GM21526 (cell line): ENCODE measurements around the gene DTNBP1.
"Not testable (repeated sequence)": the region's sequence is repeated elsewhere in the genome, so short reads cannot be mapped to it uniquely, and the experiment has no call there.

ENCODE experiments used
- ATAC-seq: cut with Tn5 transposase; IDR thresholded peaks from one replicate; pipeline ENCODE4 v1.9.1; 2021; ENCODE audit warnings: moderate library complexity; ENCODE audit not compliant: unreplicated experiment, low FRiP score

DTNBP1 gene

DNA sequence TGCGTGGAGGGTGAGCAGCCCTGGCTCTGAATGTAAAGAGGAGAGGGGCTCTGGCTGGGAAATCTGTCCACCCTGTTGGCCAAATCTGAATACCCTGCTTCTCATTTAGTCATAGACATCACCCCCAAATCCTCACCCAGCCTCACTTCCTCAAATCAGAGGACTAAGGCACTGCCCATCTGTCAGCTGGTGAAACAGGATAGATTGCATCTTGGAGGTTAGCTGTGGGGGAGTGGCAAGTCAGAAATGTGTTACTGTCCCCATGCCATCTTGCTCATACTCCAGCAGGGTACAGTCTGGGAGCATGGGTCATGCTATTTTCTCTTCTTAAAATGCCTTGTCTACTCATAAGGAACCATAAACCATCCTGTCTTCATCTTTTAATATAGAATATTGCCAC is 9.5 kb upstream of the DTNBP1 start:
- ATAC-seq: no peak

- ATAC-seq: no peak
Measured at GRCh38 chr6:15668918-15669317, 6.1 kb upstream of the DTNBP1 start.

- not testable (repeated sequence) for ATAC-seq
Measured at GRCh38 chr6:15666896-15667295, 4.1 kb upstream of the DTNBP1 start.

DNA sequence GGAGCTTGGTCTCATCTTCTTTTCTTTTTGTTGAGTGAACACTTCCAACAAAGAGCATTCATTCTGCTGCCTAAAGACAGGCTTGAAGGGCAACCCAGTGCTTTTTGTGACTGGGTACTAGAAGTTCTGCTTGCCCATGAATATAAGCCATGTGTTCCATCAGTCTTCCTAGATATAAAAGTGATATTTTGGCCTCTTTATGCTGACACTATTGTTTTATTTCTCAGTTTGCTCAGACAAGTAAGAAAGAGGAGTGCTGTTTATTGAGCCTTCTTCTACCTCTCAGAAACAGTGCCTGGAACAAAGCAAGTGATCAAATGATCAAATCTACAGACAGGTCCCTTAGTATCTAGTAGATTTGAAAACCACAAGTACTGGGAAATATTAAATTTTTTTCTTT is 2.4 kb upstream of the DTNBP1 start:
- no peak for ATAC-seq

- ATAC-seq: no peak
Measured at GRCh38 chr6:15663130-15663871, 473 bp upstream of the DTNBP1 start.

- ATAC-seq: no peak
Measured at GRCh38 chr6:15661853-15662325, 939 bp downstream of the DTNBP1 start.

- ATAC-seq: no peak
Measured at GRCh38 chr6:15659181-15659580, 3.6 kb downstream of the DTNBP1 start.

DNA sequence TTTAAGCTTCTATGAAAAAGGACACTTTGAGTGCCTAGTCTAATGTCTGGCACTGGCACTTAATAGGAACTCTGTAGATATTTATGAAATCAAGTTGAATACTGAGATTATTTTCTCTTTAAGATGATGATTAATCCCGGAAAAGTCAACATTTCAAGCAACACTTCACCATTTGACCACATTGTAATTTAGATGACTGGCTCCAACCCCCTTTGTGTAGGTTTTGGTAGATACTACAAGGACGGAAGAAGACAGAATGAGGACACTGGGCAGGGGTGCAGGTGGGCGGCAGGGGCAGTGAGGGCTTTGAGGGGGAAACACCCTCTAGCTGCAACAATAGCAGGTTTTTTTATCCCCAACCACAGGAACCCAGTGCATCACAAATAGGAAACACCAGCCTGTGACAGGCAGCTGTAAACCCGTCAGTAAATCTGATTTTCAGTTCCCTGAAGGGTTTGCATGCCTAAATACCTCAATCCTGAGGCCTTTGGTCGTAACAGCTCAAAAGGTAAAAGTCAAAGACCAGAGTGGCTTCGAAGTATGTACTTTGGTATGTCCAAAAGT is 4.6 kb downstream of the DTNBP1 start:
- no peak for ATAC-seq

DNA sequence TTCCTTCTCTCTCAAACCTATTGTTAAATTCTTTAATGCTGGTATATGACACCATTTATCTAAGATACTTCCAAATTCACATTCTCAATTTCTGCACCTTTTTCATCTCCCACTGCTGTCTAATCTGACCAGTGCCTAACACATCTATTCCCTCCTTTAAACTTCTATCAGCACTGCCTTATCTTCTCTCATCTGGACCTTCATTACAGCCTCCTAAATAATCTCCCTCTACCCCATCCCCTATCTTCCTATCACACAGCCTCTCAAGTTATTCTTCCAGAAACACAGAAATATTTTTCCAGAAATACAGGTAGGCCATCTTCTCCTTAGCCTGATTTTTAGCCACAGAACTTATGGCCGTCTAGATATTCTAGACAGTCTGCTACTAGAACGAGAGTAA is 5.5 kb downstream of the DTNBP1 start:
- no peak for ATAC-seq

DNA sequence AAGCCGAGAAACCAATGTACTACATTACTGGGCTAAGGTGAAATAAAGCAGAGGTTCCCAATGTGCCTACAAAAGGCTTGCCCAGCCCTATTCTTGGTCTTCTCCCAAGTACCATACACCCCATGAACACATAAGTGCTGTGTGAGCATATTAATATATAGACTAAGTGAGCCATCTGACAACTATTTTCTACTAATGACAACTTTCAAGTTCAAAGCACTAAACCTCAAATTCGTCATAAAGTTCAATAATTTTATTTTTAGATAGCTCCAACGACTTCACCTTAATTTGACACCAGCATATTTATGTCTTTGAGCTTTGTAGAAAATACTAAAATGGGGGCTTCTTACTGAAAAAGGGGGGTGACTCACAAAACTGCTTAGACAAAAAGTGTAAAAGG is 6.7 kb downstream of the DTNBP1 start:
- ATAC-seq: no peak

DNA sequence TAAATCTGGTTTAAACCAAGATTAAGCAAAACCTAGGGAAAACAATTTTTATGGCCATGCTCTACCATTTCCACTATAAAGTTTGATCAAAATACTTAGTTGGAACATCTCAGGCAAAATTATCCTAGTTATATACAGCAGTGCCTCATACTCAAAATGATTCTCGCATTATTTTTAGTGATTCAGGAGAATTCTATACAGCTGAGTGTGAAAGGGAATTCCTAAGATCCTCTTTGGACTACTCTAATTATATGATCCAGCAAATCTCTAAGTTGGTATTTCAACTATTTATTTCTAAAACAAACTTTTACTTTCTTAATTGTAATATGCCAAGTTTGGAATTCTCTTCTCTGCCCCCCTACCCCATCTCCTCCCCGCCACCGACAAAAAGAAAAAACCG is 8.6 kb downstream of the DTNBP1 start:
- no peak for ATAC-seq

GRCh38 chr6:15653581-15653980 is 9.2 kb downstream of the DTNBP1 start:
- no peak for ATAC-seq

DNA sequence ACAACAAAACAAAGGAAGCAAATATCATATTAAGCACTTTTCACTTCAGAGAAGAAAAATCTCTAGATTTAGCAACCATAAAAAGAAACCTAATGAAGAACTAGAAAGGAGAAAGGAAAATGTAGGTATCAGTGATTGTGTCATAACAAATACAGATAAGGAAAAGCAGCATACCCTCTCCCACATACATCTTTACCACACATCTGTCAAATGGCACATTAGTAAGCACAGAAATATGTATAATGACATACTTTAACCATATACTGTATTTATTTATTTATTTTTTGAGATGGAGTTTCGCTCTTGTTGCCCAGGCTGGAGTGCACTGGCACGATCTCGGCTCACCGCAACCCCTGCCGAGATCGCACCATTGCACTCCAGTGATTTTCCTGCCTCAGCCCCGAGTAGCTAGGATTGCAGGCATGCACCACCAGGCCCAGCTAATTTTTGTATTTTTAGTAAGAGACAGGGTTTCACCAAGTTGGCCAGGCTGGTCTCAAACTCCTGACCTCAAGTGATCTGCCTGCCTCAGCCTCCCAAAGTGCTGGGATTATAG is 12.7 kb downstream of the DTNBP1 start:
- not testable (repeated sequence) for ATAC-seq

DNA sequence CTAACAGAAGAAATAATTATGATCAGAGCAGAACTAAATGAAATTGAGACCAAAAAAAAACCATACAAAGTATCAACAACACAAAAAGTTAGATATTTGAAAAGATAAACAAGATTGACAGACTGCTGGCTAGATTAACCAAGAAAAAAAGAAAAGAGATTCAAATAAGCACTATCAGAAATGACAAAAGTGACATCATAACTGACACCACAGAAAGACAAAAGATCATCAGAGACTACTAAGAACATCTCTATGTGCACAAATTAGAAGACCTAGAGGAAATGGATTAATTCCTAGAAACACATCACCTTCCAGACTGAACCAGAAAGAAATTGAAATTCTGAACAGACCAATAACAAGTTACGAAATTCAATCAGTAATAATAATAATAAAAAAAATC is 17.9 kb downstream of the DTNBP1 start:
- no peak for ATAC-seq

GRCh38 chr6:15643542-15643941 is 19.3 kb downstream of the DTNBP1 start:
- ATAC-seq: no peak

GRCh38 chr6:15642276-15642675 is 20.6 kb downstream of the DTNBP1 start:
- no peak for ATAC-seq

DNA sequence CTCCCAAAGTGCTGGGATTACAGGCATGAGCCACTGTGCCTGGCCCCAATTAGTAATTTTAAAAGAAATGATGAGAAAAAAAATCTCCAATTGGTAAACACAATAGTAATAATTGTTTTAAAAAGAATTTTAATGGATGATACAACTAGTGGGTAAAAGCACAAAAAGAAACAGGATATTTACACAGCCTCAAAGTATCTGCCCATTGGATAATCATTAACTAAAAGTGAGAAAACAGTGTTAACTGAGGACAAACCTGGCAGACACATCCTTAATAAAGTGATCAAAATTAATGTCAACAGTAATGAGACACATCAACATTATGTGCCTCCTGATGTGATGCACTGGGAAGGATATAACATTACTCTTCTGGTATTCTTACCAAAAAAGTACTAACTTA is 24.5 kb downstream of the DTNBP1 start:
- no peak for ATAC-seq

- no peak for ATAC-seq
Measured at GRCh38 chr6:15631432-15631831, 31.4 kb downstream of the DTNBP1 start.

GRCh38 chr6:15630202-15630601 is 32.6 kb downstream of the DTNBP1 start:
- no peak for ATAC-seq

GRCh38 chr6:15629487-15629886 is 33.3 kb downstream of the DTNBP1 start:
- no peak for ATAC-seq

DNA sequence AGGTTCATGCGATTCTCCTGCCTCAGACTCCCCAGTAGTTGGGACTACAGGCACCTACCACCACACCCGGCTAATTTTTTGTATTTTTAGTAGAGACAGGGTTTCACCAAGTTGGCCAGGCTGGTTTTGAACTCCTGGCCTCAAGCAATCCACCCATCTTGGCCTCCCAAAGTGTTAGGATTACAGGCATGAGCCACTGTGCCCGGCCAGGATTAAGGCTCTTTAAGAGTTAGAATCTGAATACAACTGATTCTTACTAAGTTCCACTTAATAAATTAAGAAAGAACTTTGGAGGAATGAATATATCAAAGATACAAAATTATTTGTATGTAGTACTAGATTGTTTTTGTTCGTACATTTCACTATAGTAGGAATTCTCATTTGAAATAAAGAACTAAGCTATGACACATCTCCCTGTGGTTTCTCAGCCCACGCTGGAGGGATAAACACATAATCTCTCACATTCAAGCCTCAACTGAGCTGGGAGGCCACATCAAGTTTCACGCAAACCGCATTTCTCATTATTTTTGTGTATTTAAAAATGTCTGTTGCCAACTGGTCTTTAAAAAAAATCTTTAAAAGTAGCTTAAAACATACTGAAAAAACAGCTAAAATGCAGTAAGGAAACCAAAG is 34.2 kb downstream of the DTNBP1 start:
- ATAC-seq: no peak

- ATAC-seq: no peak
Measured at GRCh38 chr6:15627821-15628220, 35.0 kb downstream of the DTNBP1 start.
